GM18867 (cell line): ENCODE measurements around the gene PI3.

Experiments
- ATAC-seq: cut with Tn5 transposase; IDR thresholded peaks from one replicate; pipeline ENCODE4 v1.9.1; 2021; ENCODE audit warnings: mild to moderate bottlenecking, moderate library complexity; ENCODE audit not compliant: unreplicated experiment

PI3 gene

GRCh38 chr20:45183084-45183483 is 8.4 kb downstream of the PI3 start:
- no peak for ATAC-seq

GRCh38 chr20:45187693-45188092 is 13.0 kb downstream of the PI3 start:
- no peak for ATAC-seq

GRCh38 chr20:45189067-45189609 is 14.4 kb downstream of the PI3 start:
- ATAC-seq: no peak

GRCh38 chr20:45189861-45190260 is 15.2 kb downstream of the PI3 start:
- ATAC-seq: no peak

- ATAC-seq: no peak
These were observed 17.2 kb downstream of the PI3 start for GRCh38 chr20:45191926-45192325.

DNA sequence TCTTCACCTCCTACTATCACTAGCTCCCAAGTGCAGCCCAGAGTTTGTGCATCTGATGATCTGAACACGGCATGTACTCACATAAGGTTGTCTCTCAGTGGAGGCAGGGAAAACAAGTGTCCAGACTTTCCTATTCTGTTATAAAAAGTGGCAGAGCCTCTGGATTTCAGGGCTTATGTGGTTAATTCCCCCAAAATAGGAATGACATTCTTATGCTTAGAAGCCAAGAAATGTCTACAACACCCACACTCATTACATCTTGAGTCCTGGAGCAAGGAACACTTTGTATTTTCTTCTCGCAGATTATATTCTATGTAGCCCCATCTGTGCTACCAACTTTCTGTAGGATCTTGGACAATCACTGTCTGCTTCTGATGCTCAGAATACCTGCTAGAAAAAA is 18.6 kb downstream of the PI3 start:
- ATAC-seq: no peak

DNA sequence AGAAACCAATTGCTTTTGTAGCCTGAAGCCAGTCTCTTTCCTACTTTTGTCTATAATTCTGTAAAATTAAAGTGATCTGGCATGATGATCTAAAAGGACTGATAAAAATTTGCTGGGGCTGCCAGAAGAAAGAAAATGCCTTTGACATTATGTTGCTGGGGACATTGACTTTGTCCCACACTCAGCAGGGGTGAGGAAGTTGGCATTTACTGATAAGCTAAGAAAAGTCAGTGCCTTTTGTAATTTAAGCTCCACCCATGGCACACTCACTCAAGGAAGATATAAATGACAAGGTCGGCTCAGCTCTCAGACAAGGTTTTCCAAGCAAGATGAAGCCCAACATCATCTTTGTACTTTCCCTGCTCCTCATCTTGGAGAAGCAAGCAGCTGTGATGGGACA is 32.0 kb downstream of the PI3 start, which contains the start of gene SEMG1:
TSS of gene SEMG1 (plus strand) at position 309 of the 400 bp plus-strand sequence. CDS start at position 330, 21 bp downstream.
- ATAC-seq: no peak

DNA sequence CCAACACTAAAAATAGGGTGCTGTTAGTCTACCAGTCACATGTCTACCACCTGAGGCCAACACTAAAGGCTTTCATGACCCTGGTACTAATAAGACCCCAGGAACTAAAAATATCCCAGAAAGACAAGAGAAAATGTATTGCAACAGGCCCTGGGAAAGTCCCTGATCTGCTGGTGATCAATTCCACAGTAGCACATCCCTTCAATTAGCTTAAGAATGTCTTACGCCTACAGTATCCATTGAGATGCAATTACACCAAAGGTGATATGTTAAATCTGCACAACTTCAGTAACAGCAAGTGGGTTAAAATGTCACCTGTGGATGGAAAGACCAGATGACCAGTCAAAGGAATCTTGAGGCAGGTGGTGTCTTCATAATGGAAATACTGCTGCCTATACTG is 35.2 kb downstream of the PI3 start:
- ATAC-seq: no peak

- ATAC-seq: no peak
These were observed 37.1 kb downstream of the PI3 start for GRCh38 chr20:45211569-45212474.

DNA sequence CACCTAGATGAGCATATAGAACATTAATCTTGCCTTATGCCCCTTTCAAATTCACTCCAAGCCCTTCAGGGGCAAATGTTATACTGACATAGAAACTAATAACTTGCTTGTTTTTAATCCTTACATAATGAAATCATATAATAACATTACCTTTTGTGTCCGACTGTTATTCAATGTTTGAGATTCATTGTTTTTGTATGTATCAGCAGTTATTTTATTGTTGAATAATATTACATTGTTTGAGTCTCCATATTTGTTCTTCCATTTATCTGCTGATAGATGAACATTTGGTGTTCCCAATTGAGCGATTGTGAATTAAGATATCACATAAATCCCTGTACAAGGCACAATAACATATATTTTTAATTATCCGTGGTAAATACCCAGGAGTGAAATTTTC is 38.1 kb downstream of the PI3 start:
- no peak for ATAC-seq

- no peak for ATAC-seq
These were observed 43.4 kb downstream of the PI3 start for GRCh38 chr20:45218124-45218523.

- no peak for ATAC-seq
These were observed 43.9 kb downstream of the PI3 start for GRCh38 chr20:45218636-45219035.

GRCh38 chr20:45221076-45221475 is 46.4 kb downstream of the PI3 start, which contains the start of gene SEMG2:
Gene SEMG2, plus strand, starts transcription at chr20:45221373. Its CDS starts 17 bp downstream, at chr20:45221390.
- ATAC-seq: no peak

- no peak for ATAC-seq
These were observed 48.4 kb downstream of the PI3 start for GRCh38 chr20:45223136-45223535.
